Neural cell (in vitro differentiated cells): ENCODE measurements around the gene PRKCE.

Experiments
- CTCF ChIP-seq: fragments of 450-650 bp; IDR thresholded peaks from 2 replicates; pipeline ENCODE4 v1.5.1; 2014; ENCODE audit warnings: antibody characterized with exemption, mild to moderate bottlenecking, moderate library complexity; ENCODE audit not compliant: poor library complexity, severe bottlenecking
- MXI1 ChIP-seq: fragments of 450-650 bp; conservative IDR thresholded peaks from 2 replicates; pipeline ENCODE4 v1.6.1; 2014; ENCODE audit warnings: antibody characterized with exemption, mild to moderate bottlenecking; ENCODE audit not compliant: poor library complexity, severe bottlenecking
- POLR2AphosphoS5 ChIP-seq: IDR thresholded peaks from 2 replicates; pipeline ENCODE4 v1.6.1; 2012
- REST ChIP-seq: IDR thresholded peaks from 2 replicates; pipeline ENCODE4 v1.6.1; 2012; ENCODE audit warnings: borderline replicate concordance
- TAF1 ChIP-seq: IDR thresholded peaks from 2 replicates; pipeline ENCODE4 v1.6.1; 2012; ENCODE audit warnings: low read depth

GRCh38 chr2:46193356-46193755 lies 541.9 kb downstream of the PRKCE start:
- no peak for TF ChIP-seq POLR2AphosphoS5
- no peak for TF ChIP-seq CTCF
- TF ChIP-seq MXI1: no peak
- TF ChIP-seq REST: no peak
- TF ChIP-seq TAF1: no peak
